H9 (cell line): ENCODE measurements around the gene ASXL3. TPM values are rescaled to one million over a fixed set of nuclear protein-coding genes. Genes with fewer than 3 reads are reported as not detected.

Experiments
- DNase-seq: peaks from one replicate; pipeline ENCODE4 v3.0.0-alpha.2; 2017
- H2AFZ ChIP-seq: one replicate; pipeline ENCODE4 v1.6.1; 2013; ENCODE audit warnings: mild to moderate bottlenecking, low read length, control low read depth, moderate library complexity
- H2AK5ac ChIP-seq: 2 replicates; pipeline ENCODE4 v1.6.1; 2013; ENCODE audit warnings: low read length, control low read depth, mixed read lengths; ENCODE audit not compliant: insufficient read length
- H2BK120ac ChIP-seq: one replicate; pipeline ENCODE4 v1.6.1; 2013; ENCODE audit warnings: low read depth, mild to moderate bottlenecking, low read length, control low read depth, inconsistent platforms; ENCODE audit not compliant: poor library complexity, severe bottlenecking
- H2BK12ac ChIP-seq: 2 replicates; pipeline ENCODE4 v1.6.1; 2013; ENCODE audit warnings: low read length, control low read depth, mixed read lengths, low read depth; ENCODE audit not compliant: insufficient read length
- H2BK15ac ChIP-seq: 2 replicates; pipeline ENCODE4 v1.6.1; 2013; ENCODE audit warnings: low read depth, low read length, control low read depth
- H2BK20ac ChIP-seq: one replicate; pipeline ENCODE4 v1.6.1; 2013; ENCODE audit warnings: low read depth, mild to moderate bottlenecking, low read length, control low read depth, inconsistent platforms; ENCODE audit not compliant: poor library complexity, severe bottlenecking
- H2BK5ac ChIP-seq: 2 replicates; pipeline ENCODE4 v1.6.1; 2013; ENCODE audit warnings: low read length, control low read depth, mixed read lengths; ENCODE audit not compliant: insufficient read length
- H3K14ac ChIP-seq: 2 replicates; pipeline ENCODE4 v1.6.1; 2013; ENCODE audit warnings: low read length, control low read depth; ENCODE audit not compliant: insufficient read depth
- H3K18ac ChIP-seq: 2 replicates; pipeline ENCODE4 v1.6.1; 2013; ENCODE audit warnings: low read depth, mild to moderate bottlenecking, mixed read lengths, low read length, control low read depth; ENCODE audit not compliant: insufficient read length
- H3K23ac ChIP-seq: 2 replicates; pipeline ENCODE4 v1.6.1; 2013; ENCODE audit warnings: low read length, control low read depth, mixed read lengths, low read depth; ENCODE audit not compliant: insufficient read length
- H3K23me2 ChIP-seq: 2 replicates; pipeline ENCODE4 v1.6.1; 2013; ENCODE audit warnings: low read depth, mild to moderate bottlenecking, mixed read lengths, low read length, control low read depth; ENCODE audit not compliant: insufficient read length, poor library complexity, severe bottlenecking
- H3K27ac ChIP-seq: 2 replicates; pipeline ENCODE4 v1.5.1; 2013; ENCODE audit warnings: low read length, control low read depth, mixed read lengths, low read depth; ENCODE audit not compliant: insufficient read length
- H3K27me3 ChIP-seq: 2 replicates; pipeline ENCODE4 v1.6.1; 2013; ENCODE audit warnings: low read length, control low read depth, inconsistent platforms; ENCODE audit not compliant: insufficient read depth
- H3K4ac ChIP-seq: 2 replicates; pipeline ENCODE4 v1.6.1; 2013; ENCODE audit warnings: low read depth, mild to moderate bottlenecking, control low read depth, inconsistent platforms, low read length, moderate library complexity
- H3K4me1 ChIP-seq: 2 replicates; pipeline ENCODE4 v1.6.1; 2013; ENCODE audit warnings: low read length, control low read depth, inconsistent platforms; ENCODE audit not compliant: insufficient read depth
- H3K4me2 ChIP-seq: 2 replicates; pipeline ENCODE4 v1.6.1; 2013; ENCODE audit warnings: low read length, control low read depth, mixed read lengths; ENCODE audit not compliant: insufficient read length, insufficient read depth
- H3K56ac ChIP-seq: 2 replicates; pipeline ENCODE4 v1.6.1; 2013; ENCODE audit warnings: low read depth, mild to moderate bottlenecking, mixed read lengths, low read length, control low read depth; ENCODE audit not compliant: insufficient read length
- H3K79me1 ChIP-seq: 2 replicates; pipeline ENCODE4 v1.6.1; 2013; ENCODE audit warnings: low read depth, mild to moderate bottlenecking, moderate library complexity, low read length, control low read depth, inconsistent platforms; ENCODE audit not compliant: insufficient read depth, poor library complexity, severe bottlenecking
- H3K79me2 ChIP-seq: 2 replicates; pipeline ENCODE4 v1.6.1; 2013; ENCODE audit warnings: low read length, control low read depth, inconsistent platforms; ENCODE audit not compliant: insufficient read depth
- H3K9ac ChIP-seq: 2 replicates; pipeline ENCODE4 v1.6.1; 2013; ENCODE audit warnings: low read length, control low read depth, mixed read lengths; ENCODE audit not compliant: insufficient read length; ENCODE audit errors: extremely low read depth
- H3K9me3 ChIP-seq: one replicate; pipeline ENCODE4 v1.6.1; 2013; ENCODE audit warnings: low read depth, low read length, inconsistent platforms; ENCODE audit not compliant: control insufficient read depth
- H3T11ph ChIP-seq: one replicate; pipeline ENCODE4 v1.6.1; 2013; ENCODE audit warnings: mild to moderate bottlenecking, low read length, control low read depth, inconsistent platforms
- H4K20me1 ChIP-seq: one replicate; pipeline ENCODE4 v1.6.1; 2013; ENCODE audit not compliant: control insufficient read depth, insufficient read length, insufficient read depth
- H4K5ac ChIP-seq: 2 replicates; pipeline ENCODE4 v1.6.1; 2013; ENCODE audit warnings: low read depth, mild to moderate bottlenecking, mixed read lengths, low read length, control low read depth; ENCODE audit not compliant: insufficient read length
- H4K8ac ChIP-seq: replicated peaks from 2 replicates; pipeline ENCODE4 v1.6.1; 2013; ENCODE audit warnings: low read length, control low read depth, mixed read lengths, low read depth; ENCODE audit not compliant: insufficient read length
- H4K91ac ChIP-seq: 2 replicates; pipeline ENCODE4 v1.6.1; 2013; ENCODE audit warnings: low read depth, mild to moderate bottlenecking, moderate library complexity, mixed read lengths, low read length, control low read depth; ENCODE audit not compliant: insufficient read length
- H3K27ac Mint-ChIP-seq, 3 experiments: 2 replicates in 2 of 3; 3 replicates in 1 of 3; pipeline ENCODE4 v1.8.0; 2020 to 2021; ENCODE audit warnings: mixed read lengths in 3 of 3, mild to moderate bottlenecking in 1 of 3, moderate library complexity in 1 of 3
- H3K27me3 Mint-ChIP-seq: 2 replicates; pipeline ENCODE4 v1.8.0; 2021; ENCODE audit warnings: low read depth, mild to moderate bottlenecking, moderate library complexity, mixed read lengths
- H3K36me3 Mint-ChIP-seq, 3 experiments: 2 replicates in 2 of 3; 3 replicates in 1 of 3; pipeline ENCODE4 v1.8.0; 2020 to 2021; ENCODE audit warnings: low read depth in 3 of 3, mixed read lengths in 3 of 3; ENCODE audit not compliant: insufficient read depth in 1 of 3
- H3K4me1 Mint-ChIP-seq, 2 experiments: 2 replicates each; pipeline ENCODE4 v1.8.0; 2020; ENCODE audit warnings: mixed read lengths in 2 of 2
- H3K4me3 Mint-ChIP-seq, 2 experiments: 2 replicates in 1 of 2; 3 replicates in 1 of 2; pipeline ENCODE4 v1.8.0; 2020 to 2021; ENCODE audit warnings: mild to moderate bottlenecking in 2 of 2, mixed read lengths in 2 of 2, moderate library complexity in 1 of 2
- H3K9me3 Mint-ChIP-seq, 2 experiments: 2 replicates in 1 of 2; 3 replicates in 1 of 2; pipeline ENCODE4 v1.8.0; 2020; ENCODE audit warnings: mild to moderate bottlenecking in 2 of 2, mixed read lengths in 2 of 2, moderate library complexity in 1 of 2
- WGBS: extraction: QIAGEN DNeasy Blood & Tissue Kit; methylation state at CpG from one replicate; pipeline ENCODE4 v1.1.7; 2013; ENCODE audit warnings: missing lambda C conversion rate, low lambda C conversion rate, mixed read lengths; ENCODE audit not compliant: insufficient read length; ENCODE audit errors: extremely low coverage; 5-methylcytosine and 5-hydroxymethylcytosine counted together
- total RNA-seq: library from RNA; stranded (reverse); gene quantifications from 2 replicates; pipeline ENCODE4 v1.2.1, GENCODE V29; 2021
- TF ChIP-seq, protein P1 (sequence below): fragments of 200-600 bp; sonication (generic); conservative IDR thresholded peaks from 3 replicates; pipeline ENCODE4 v1.8.0; 2021; ENCODE audit warnings: antibody characterized with exemption, mild to moderate bottlenecking

ASXL3 gene
- total RNA-seq, 1 experiment from 2014 or later, result 0.35 TPM

DNA sequence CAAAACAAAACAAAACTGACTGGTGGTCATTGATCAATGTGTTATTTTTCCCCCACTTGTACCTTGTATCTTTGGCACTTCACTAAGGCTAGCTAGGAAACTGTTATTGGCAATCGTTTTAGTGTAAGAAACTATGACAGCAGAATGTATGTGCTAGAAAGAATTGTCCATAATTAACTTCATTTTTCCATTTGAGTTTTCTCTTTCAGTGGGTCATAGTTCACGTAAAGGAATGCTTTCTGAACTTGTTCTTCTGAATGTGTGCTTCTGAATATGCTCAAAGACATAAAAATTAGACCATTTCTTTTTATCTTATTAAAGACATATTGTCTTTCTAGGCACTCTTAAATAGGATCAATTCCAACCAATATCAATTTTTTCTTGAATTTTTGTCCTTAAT is 132.2 kb downstream of the ASXL3 start:
- no peak for DNase-seq
- no peak overlapping the region for H2AFZ ChIP-seq
- Mint-ChIP-seq H3K27ac (no peak overlapping the region; a peak in 1 of 7 replicates), H3K27me3 (0 out of 2 replicates have a peak, but pooled peaks cover 2% of the 10 kb centered on the region), H3K4me1 (no peaks in the 10 kb centered on the region), H3K9me3 (no peaks in the 10 kb centered on the region; a peak in 1 of 5 replicates), H3K36me3 (no peaks in the 10 kb centered on the region), H3K4me3 (no peak overlapping the region)
- no peaks in the 10 kb centered on the region for H3K79me2 ChIP-seq
- no peak overlapping the region for H3K27ac ChIP-seq
- no peak overlapping the region for H3K4me2 ChIP-seq
- H2BK20ac ChIP-seq, result no peak overlapping the region
- no peaks in the 10 kb centered on the region for H3K9me3 ChIP-seq
- H2BK15ac ChIP-seq, result no peak overlapping the region
- H3K9ac ChIP-seq, result no peak overlapping the region
- no peaks in the 10 kb centered on the region for H3K4me1 ChIP-seq
- no peak overlapping the region for H3K18ac ChIP-seq
- H3K79me1 ChIP-seq, result no peaks in the 10 kb centered on the region
- no peak overlapping the region for H4K91ac ChIP-seq
- WGBS, result no CpG with 5 or more reads among the region's 2 CpGs
- H2BK12ac ChIP-seq, result no peak overlapping the region
- H3K4ac ChIP-seq, result no peak overlapping the region
- no peak overlapping the region for H3K23ac ChIP-seq
- no peaks in the 10 kb centered on the region for H3K27me3 ChIP-seq
- no peak overlapping the region for H3T11ph ChIP-seq
- H3K23me2 ChIP-seq, result no peaks in the 10 kb centered on the region
- no peak overlapping the region for H2AK5ac ChIP-seq
- no peak overlapping the region for H3K56ac ChIP-seq
- no peak overlapping the region for H4K5ac ChIP-seq
- H2BK120ac ChIP-seq, result no peak overlapping the region
- H3K14ac ChIP-seq, result no peak overlapping the region
- H4K20me1 ChIP-seq, result no peaks in the 10 kb centered on the region
- H4K8ac ChIP-seq, result no peak overlapping the region
- TF ChIP-seq, protein P1, sequence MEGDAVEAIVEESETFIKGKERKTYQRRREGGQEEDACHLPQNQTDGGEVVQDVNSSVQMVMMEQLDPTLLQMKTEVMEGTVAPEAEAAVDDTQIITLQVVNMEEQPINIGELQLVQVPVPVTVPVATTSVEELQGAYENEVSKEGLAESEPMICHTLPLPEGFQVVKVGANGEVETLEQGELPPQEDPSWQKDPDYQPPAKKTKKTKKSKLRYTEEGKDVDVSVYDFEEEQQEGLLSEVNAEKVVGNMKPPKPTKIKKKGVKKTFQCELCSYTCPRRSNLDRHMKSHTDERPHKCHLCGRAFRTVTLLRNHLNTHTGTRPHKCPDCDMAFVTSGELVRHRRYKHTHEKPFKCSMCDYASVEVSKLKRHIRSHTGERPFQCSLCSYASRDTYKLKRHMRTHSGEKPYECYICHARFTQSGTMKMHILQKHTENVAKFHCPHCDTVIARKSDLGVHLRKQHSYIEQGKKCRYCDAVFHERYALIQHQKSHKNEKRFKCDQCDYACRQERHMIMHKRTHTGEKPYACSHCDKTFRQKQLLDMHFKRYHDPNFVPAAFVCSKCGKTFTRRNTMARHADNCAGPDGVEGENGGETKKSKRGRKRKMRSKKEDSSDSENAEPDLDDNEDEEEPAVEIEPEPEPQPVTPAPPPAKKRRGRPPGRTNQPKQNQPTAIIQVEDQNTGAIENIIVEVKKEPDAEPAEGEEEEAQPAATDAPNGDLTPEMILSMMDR, result no peak
- H2BK5ac ChIP-seq, result no peak overlapping the region
